Mucosa of descending colon (tissue), 3 donors: ENCODE results near the gene CCDC39. TPM values are rescaled to one million over a fixed set of nuclear protein-coding genes. Genes with fewer than 3 reads are reported as not detected.

Experiments used
- ATAC-seq: fragments of 200-7000 bp; cut with Tn5 transposase; one replicate; pipeline ENCODE4 v1.9.1; 2020; ENCODE audit warnings: mild to moderate bottlenecking, moderate library complexity
- DNase-seq, 3 donors: peaks; one replicate each; pipeline ENCODE4 v3.0.0-alpha.2; 2020
- H3K36me3 ChIP-seq: fragments of 200-600 bp; one replicate; pipeline ENCODE4 v1.8.0; 2021; ENCODE audit warnings: low read depth, mild to moderate bottlenecking
- H3K4me1 ChIP-seq: fragments of 200-600 bp; one replicate; pipeline ENCODE4 v1.8.0; 2021; ENCODE audit warnings: low read depth, mild to moderate bottlenecking
- H3K4me3 ChIP-seq: fragments of 200-600 bp; one replicate; pipeline ENCODE4 v1.8.0; 2021; ENCODE audit warnings: mild to moderate bottlenecking
- H3K9me3 ChIP-seq: fragments of 200-600 bp; one replicate; pipeline ENCODE4 v1.8.0; 2021; ENCODE audit warnings: mild to moderate bottlenecking
- CTCF ChIP-seq: fragments of 200-600 bp; IDR thresholded peaks from one replicate; pipeline ENCODE4 v1.8.0; 2022; ENCODE audit warnings: antibody characterized with exemption, mild to moderate bottlenecking
- intact Hi-C, 2 donors: fragments of 100-400 bp; cut with DNase I in 1 of 2; cut with micrococcal nuclease in 1 of 2; formaldehyde crosslinking; loops; one replicate each; pipeline versions ENCODE4 v1.11.0 to v1.11.1; 2022; cut with DNase I, micrococcal nuclease
- total RNA-seq, 3 donors: library from RNA; stranded (reverse); fragmentation: NEBNext Ultra II Directional in 2 of 3; extraction: Animal tissue kit (Norgen Biotek cat#: 25700) in 2 of 3; gene quantifications; one replicate each; pipeline versions ENCODE4 v1.2.1 to v1.2.4, GENCODE V29; 2021 to 2023
- donor health status: DM: no; HTN: no; CAD: no; lungs with moderate emphysema.
- donor health status: DM: no; HTN: no; CAD: no.
- donor health status: DM: no; HTN: yes; CAD: no.

Gene CCDC39
- total RNA-seq, 3 donors from 2014 or later: 0.09 to 0.10 TPM; not detected in 1

- Histone ChIP-seq H3K36me3 (no peaks in the 10 kb centered on the region), H3K4me3 (no peak overlapping the region), H3K4me1 (peaks cover 12% of the 10 kb centered on the region), H3K9me3 (no peaks in the 10 kb centered on the region)
- ATAC-seq (no peak), DNase-seq (no peak)
- intact Hi-C loops: no loop called here
- TF ChIP-seq CTCF: no peak
Measured at GRCh38 chr3:180683816-180684215, 4.5 kb upstream of the CCDC39 start.

- intact Hi-C loops: no loop called here
- no peaks in the 10 kb centered on the region for H3K36me3 ChIP-seq
- H3K4me3 ChIP-seq: no peak overlapping the region
- DNase-seq (no peak), ATAC-seq (peak; percentile 37)
- peaks cover 14% of the 10 kb centered on the region for H3K4me1 ChIP-seq
- H3K9me3 ChIP-seq: no peaks in the 10 kb centered on the region
- no peak for TF ChIP-seq CTCF
Measured at GRCh38 chr3:180680097-180680430, 775 bp upstream of the CCDC39 start.

- H3K9me3 ChIP-seq: no peaks in the 10 kb centered on the region
- H3K36me3 ChIP-seq: no peaks in the 10 kb centered on the region
- peaks cover 14% of the 10 kb centered on the region for H3K4me1 ChIP-seq
- ATAC-seq: no peak
- H3K4me3 ChIP-seq: no peak overlapping the region
- TF ChIP-seq CTCF: no peak
- intact Hi-C loops: no loop called here
- no peak for DNase-seq
Measured at GRCh38 chr3:180678231-180678630, 1.1 kb downstream of the CCDC39 start.

- Histone ChIP-seq H3K4me1 (no peaks in the 10 kb centered on the region), H3K36me3 (no peaks in the 10 kb centered on the region), H3K9me3 (no peaks in the 10 kb centered on the region), H3K4me3 (no peak overlapping the region)
- ATAC-seq (no peak), DNase-seq (no peak)
- intact Hi-C loops: no loop called here
- TF ChIP-seq CTCF: no peak
Measured at GRCh38 chr3:180661444-180661843, 17.8 kb downstream of the CCDC39 start.

GRCh38 chr3:180657094-180657493 is 22.2 kb downstream of the CCDC39 start:
- Histone ChIP-seq H3K9me3 (no peaks in the 10 kb centered on the region), H3K4me3 (no peak overlapping the region), H3K4me1 (no peaks in the 10 kb centered on the region), H3K36me3 (no peaks in the 10 kb centered on the region)
- ATAC-seq (no peak), DNase-seq (no peak)
- intact Hi-C loops: no loop called here
- no peak for TF ChIP-seq CTCF

GRCh38 chr3:180656406-180656805 is 22.9 kb downstream of the CCDC39 start:
- no peak for DNase-seq
- no peak for TF ChIP-seq CTCF
- intact Hi-C loops: no loop called here
- Histone ChIP-seq H3K36me3 (no peaks in the 10 kb centered on the region), H3K4me3 (no peak overlapping the region), H3K9me3 (no peaks in the 10 kb centered on the region), H3K4me1 (no peaks in the 10 kb centered on the region)
- no peak for ATAC-seq
